Activated CD4-positive, alpha-beta memory T cell treated with anti-CD3 and anti-CD28 coated beads, Interleukin-2, amount 10 ng/mL, durations not matched to agents 7 days and 5 days (primary cell): ENCODE measurements around the gene ADRB2. TPM values are rescaled to one million over a fixed set of nuclear protein-coding genes. Genes with fewer than 3 reads are reported as not detected.
"Not testable (repeated sequence)": the region's sequence is repeated elsewhere in the genome, so short reads cannot be mapped to it uniquely, and the experiment has no call there.

ENCODE experiments used
- CTCF ChIA-PET: fragments of 350-600 bp; sonication (Branson Sonifier 250); formaldehyde crosslinking; loops from one replicate; lab custom pipeline; 2021; ENCODE audit warnings: antibody characterized with exemption, inconsistent platforms; lab: Charles Lee
- POLR2A ChIA-PET: fragments of 350-600 bp; sonication (Branson Sonifier 250); formaldehyde crosslinking; loops from one replicate; lab custom pipeline; 2021; ENCODE audit warnings: antibody characterized with exemption; lab: Charles Lee
- DNase-seq: peaks from one replicate; pipeline ENCODE4 v3.0.0-alpha.2; 2020
- H3K27ac Mint-ChIP-seq: one replicate; pipeline ENCODE4 v1.8.0; 2021; ENCODE audit warnings: mild to moderate bottlenecking, mixed read lengths
- H3K27me3 Mint-ChIP-seq: one replicate; pipeline ENCODE4 v1.8.0; 2021; ENCODE audit warnings: mixed read lengths
- H3K36me3 Mint-ChIP-seq: one replicate; pipeline ENCODE4 v1.8.0; 2021; ENCODE audit warnings: low read depth, mixed read lengths
- H3K4me1 Mint-ChIP-seq: one replicate; pipeline ENCODE4 v1.8.0; 2021; ENCODE audit warnings: mixed read lengths
- H3K4me3 Mint-ChIP-seq: one replicate; pipeline ENCODE4 v1.8.0; 2021; ENCODE audit warnings: mild to moderate bottlenecking, mixed read lengths
- H3K9me3 Mint-ChIP-seq: one replicate; pipeline ENCODE4 v1.8.0; 2021; ENCODE audit warnings: mixed read lengths
- total RNA-seq, 2 experiments: library from RNA; stranded (reverse); gene quantifications; one replicate each; pipeline ENCODE4 v1.2.3, GENCODE V29; 2021

Gene ADRB2
- total RNA-seq, 2 experiments from 2014 or later = 6.7 to 6.9 TPM

- no peak for DNase-seq
These were observed 34.7 kb downstream of the ADRB2 start for GRCh38 chr5:148861088-148861487.

DNA sequence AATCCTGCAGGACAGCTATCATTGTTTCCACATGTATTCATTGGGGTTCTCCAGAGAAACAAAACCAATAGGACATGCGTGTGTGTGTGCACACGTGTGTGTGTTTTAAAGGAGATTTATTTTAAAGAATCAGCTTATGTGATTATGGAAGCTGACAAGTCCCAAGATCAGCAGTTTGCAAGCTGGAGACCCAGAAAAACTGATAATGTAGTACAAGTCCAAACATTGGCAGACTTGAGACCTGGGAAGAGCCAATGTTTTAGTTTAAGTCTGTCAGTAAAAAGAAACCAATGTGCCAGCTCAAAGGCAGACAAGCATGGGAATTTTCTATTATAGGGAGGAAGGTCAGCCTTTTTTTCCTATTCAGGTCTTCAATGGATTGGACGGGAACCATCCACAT is 35.3 kb downstream of the ADRB2 start:
- no peak for DNase-seq
- Mint-ChIP-seq H3K27ac (no peak overlapping the region), H3K4me1 (peaks cover 9% of the 10 kb centered on the region), H3K4me3 (no peak overlapping the region), H3K9me3 (no peaks in the 10 kb centered on the region), H3K36me3 (peaks cover 3% of the 10 kb centered on the region), H3K27me3 (peaks cover 2% of the 10 kb centered on the region)
- CTCF ChIA-PET = interaction anchor here (0.9 to 1.2 kb wide), 2 partner anchors 10 to 41 kb away, joined by 3 to 4 read pairs; no protein-coding TSS in a partner anchor
- POLR2A ChIA-PET = interaction anchor here (1.1 kb wide), 1 partner anchor 20 kb away, joined by 3 read pairs; no protein-coding TSS in a partner anchor

More at GRCh38 chr5:148861088-148861487, 34.7 kb downstream of the ADRB2 start:
- Mint-ChIP-seq H3K27ac (no peak overlapping the region), H3K36me3 (peaks cover 5% of the 10 kb centered on the region), H3K27me3 (peaks cover 2% of the 10 kb centered on the region), H3K4me3 (no peak overlapping the region), H3K4me1 (peaks cover 15% of the 10 kb centered on the region), H3K9me3 (no peaks in the 10 kb centered on the region)
- ChIA-PET CTCF (interaction anchor here (0.9 to 1.2 kb wide), 2 partner anchors 9 to 40 kb away, joined by 3 to 4 read pairs; no protein-coding TSS in a partner anchor), POLR2A (no interaction called here)

GRCh38 chr5:148864113-148864841 is 37.9 kb downstream of the ADRB2 start:
- CTCF ChIA-PET = interaction anchor here (1.3 kb wide), 1 partner anchor 73 kb away, joined by 3 read pairs; no protein-coding TSS in a partner anchor
- POLR2A ChIA-PET = no interaction called here
- no peak for DNase-seq
- H3K27me3 Mint-ChIP-seq = no peaks in the 10 kb centered on the region
- peaks cover 8% of the 10 kb centered on the region for H3K4me1 Mint-ChIP-seq
- H3K4me3 Mint-ChIP-seq = no peak overlapping the region
- no peaks in the 10 kb centered on the region for H3K9me3 Mint-ChIP-seq
- no peak overlapping the region for H3K27ac Mint-ChIP-seq
- H3K36me3 Mint-ChIP-seq = no peaks in the 10 kb centered on the region

- Mint-ChIP-seq H3K9me3 (no peaks in the 10 kb centered on the region), H3K27ac (no peak overlapping the region), H3K27me3 (no peaks in the 10 kb centered on the region), H3K36me3 (no peaks in the 10 kb centered on the region), H3K4me1 (peaks cover 1% of the 10 kb centered on the region), H3K4me3 (no peak overlapping the region)
- ChIA-PET CTCF (interaction anchor here (0.5 kb wide), 1 partner anchor 92 kb away, joined by 3 read pairs; no protein-coding TSS in a partner anchor), POLR2A (no interaction called here)
- DNase-seq = no peak
These were observed 39.6 kb downstream of the ADRB2 start for GRCh38 chr5:148866024-148866423.

DNA sequence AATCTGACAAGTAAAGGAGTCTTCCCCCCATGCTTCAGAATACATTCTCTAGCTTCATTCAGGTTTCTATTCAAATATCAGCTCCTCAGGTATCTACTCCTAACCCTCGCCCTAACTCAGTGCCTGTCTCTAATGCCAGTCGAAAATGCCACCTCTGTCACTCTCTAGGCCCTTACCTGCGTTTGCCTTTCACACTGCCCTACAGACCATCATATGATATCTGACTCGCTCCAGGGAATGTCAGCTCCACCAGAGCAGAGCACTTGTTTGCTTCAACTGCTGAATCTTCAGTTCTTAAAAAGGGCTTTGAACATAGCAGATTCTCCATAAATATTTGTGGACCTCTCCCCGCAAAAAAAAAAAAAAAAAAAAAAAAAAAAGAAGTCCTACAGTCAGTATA is 46.7 kb downstream of the ADRB2 start:
- H3K36me3 Mint-ChIP-seq = no peaks in the 10 kb centered on the region
- CTCF ChIA-PET = no interaction called here
- DNase-seq = no peak
- H3K27ac Mint-ChIP-seq = no peak overlapping the region
- no peaks in the 10 kb centered on the region for H3K4me1 Mint-ChIP-seq
- POLR2A ChIA-PET = no interaction called here
- H3K4me3 Mint-ChIP-seq = no peak overlapping the region
- no peaks in the 10 kb centered on the region for H3K9me3 Mint-ChIP-seq
- H3K27me3 Mint-ChIP-seq = peaks cover 2% of the 10 kb centered on the region

GRCh38 chr5:148873690-148874485 is 47.5 kb downstream of the ADRB2 start:
- POLR2A ChIA-PET = no interaction called here
- no peak overlapping the region for H3K27ac Mint-ChIP-seq

DNA sequence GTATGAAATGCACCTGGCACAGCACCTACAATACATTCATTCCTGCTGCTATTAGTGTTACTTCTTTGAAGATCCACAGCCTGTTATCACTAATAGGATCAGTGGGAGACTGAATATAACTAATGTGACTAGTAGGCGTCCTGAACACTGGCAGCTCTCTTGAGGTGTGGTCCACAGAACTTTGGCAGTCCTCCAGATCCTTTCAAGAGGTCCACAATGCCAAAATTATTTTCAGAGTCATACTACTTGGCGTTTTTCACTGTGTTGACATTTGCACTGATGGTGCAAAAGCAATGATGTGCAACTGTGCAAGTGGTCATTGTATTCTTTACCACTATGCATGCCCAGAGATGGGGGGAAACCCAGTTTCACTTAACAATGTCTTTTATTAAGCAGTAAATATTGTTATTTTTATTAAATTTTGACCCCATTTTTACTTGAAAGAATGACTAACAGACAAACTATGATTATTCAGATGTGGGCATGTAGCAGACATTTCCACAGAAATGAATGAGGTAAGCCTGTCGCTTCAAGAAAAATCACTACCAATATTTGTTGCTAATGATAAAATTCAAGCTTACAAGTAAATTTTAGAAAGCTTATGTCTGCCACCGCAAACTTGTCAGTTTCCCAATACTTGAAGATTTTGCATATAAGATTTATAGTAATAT is 48.9 kb downstream of the ADRB2 start:
- no peaks in the 10 kb centered on the region for H3K9me3 Mint-ChIP-seq
- H3K4me3 Mint-ChIP-seq = no peak overlapping the region
- H3K27ac Mint-ChIP-seq = no peak overlapping the region
- ChIA-PET CTCF (no interaction called here), POLR2A (no interaction called here)
- H3K36me3 Mint-ChIP-seq = no peaks in the 10 kb centered on the region
- H3K4me1 Mint-ChIP-seq = no peaks in the 10 kb centered on the region
- no peak for DNase-seq
- peaks cover 9% of the 10 kb centered on the region for H3K27me3 Mint-ChIP-seq

More at GRCh38 chr5:148873690-148874485, 47.5 kb downstream of the ADRB2 start:
- DNase-seq = no peak
- no peaks in the 10 kb centered on the region for H3K9me3 Mint-ChIP-seq
- H3K4me3 Mint-ChIP-seq = no peak overlapping the region
- H3K27me3 Mint-ChIP-seq = peaks cover 2% of the 10 kb centered on the region
- CTCF ChIA-PET = no interaction called here
- H3K4me1 Mint-ChIP-seq = no peaks in the 10 kb centered on the region
- no peaks in the 10 kb centered on the region for H3K36me3 Mint-ChIP-seq

DNA sequence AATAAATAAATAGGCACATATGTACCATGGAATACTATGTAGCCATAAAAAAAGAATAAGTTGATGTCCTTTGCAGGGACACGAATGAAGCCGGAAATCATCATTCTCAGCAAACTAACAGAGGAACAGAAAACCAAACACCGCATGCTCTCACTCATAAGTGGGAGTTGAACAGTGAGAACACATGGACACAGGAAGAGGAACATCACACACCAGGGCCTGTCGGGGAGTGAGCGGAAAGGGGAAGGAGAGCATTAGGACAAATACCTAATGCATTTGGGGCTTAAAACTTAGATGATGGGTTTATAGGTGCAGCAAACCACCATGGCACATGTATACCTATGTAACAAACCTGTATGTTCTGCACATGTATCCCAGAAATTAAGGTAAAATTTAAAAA is 51.0 kb downstream of the ADRB2 start:
- H3K9me3 Mint-ChIP-seq, H3K4me3 Mint-ChIP-seq, DNase-seq, POLR2A ChIA-PET, CTCF ChIA-PET, H3K27ac Mint-ChIP-seq, H3K27me3 Mint-ChIP-seq, H3K36me3 Mint-ChIP-seq, H3K4me1 Mint-ChIP-seq: not testable (repeated sequence)

Other genes with a start within 250 kb of the ADRB2 start
- gene HTR4, start 172.1 kb upstream of the ADRB2 start, total RNA-seq = not detected
- not detected for gene SH3TC2, start 236.5 kb downstream of the ADRB2 start, total RNA-seq